H1 (cell line): ENCODE results near the gene MPPED2. TPM values are rescaled to one million over a fixed set of nuclear protein-coding genes. Genes with fewer than 3 reads are reported as not detected.

Source experiments
- polyA plus RNA-seq, 7 experiments: library from polyadenylated mRNA; depleted of rRNA in 3 of 7; stranded (reverse) in 5 of 7; unstranded in 2 of 7; fragments of >200 nt in 5 of 7; fragments of 200-250 nt in 2 of 7; gene quantifications; 1 replicate in 5 of 7; 2 replicates in 1 of 7; 4 replicates in 1 of 7; pipeline versions ENCODE4 v1.2.1 to v1.2.3, GENCODE V29; 2011 to 2013; ENCODE audit warnings: missing spikeins in 2 of 7, mixed read lengths in 2 of 7
- total RNA-seq: library from RNA; stranded (reverse); fragmentation: NEBNext Ultra II Directional; extraction: Animal tissue kit (Norgen Biotek cat#: 25700); gene quantifications from 2 replicates; pipeline ENCODE4 v1.2.1, GENCODE V29; 2021
- TF ChIP-seq, protein P1 (sequence below): fragments of 300-600 bp; sonication (generic); IDR thresholded peaks from 2 replicates; pipeline ENCODE4 v1.7.1; 2012; ENCODE audit warnings: low read length, moderate library complexity, mild to moderate bottlenecking, inconsistent platforms; ENCODE audit not compliant: insufficient replicate concordance
- TF ChIP-seq, protein P2 (sequence below): IDR thresholded peaks from 2 replicates; pipeline ENCODE4 v1.6.1; 2011; ENCODE audit warnings: low read length, improper control_type of control experiment

The MPPED2 gene
- total and polyA plus RNA-seq, 2 of the 8 experiments (the other 6 are each of a cell fraction or from before 2014, with no cell fraction given) = 1.3 to 3.5 TPM

DNA sequence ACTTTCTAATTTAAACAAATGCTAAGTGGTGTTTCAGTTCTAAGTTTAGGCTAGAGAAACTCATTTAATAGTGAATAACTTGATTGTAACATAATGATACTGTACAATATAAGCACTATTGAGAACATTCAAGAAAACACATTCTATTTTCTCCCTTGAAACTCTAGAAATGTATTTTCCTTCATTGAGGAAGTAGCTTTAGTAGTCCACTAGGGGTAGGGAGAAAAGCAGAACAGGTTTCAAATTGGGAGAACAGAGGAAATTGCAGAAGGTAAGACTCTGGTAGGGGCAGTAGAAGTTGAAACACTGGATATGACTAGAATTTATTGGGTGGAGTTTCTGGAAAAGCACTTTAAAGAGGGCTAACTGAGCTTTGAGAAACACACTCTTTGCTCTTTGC lies 31.6 kb upstream of the MPPED2 start (continued):
- TF ChIP-seq, protein P1, sequence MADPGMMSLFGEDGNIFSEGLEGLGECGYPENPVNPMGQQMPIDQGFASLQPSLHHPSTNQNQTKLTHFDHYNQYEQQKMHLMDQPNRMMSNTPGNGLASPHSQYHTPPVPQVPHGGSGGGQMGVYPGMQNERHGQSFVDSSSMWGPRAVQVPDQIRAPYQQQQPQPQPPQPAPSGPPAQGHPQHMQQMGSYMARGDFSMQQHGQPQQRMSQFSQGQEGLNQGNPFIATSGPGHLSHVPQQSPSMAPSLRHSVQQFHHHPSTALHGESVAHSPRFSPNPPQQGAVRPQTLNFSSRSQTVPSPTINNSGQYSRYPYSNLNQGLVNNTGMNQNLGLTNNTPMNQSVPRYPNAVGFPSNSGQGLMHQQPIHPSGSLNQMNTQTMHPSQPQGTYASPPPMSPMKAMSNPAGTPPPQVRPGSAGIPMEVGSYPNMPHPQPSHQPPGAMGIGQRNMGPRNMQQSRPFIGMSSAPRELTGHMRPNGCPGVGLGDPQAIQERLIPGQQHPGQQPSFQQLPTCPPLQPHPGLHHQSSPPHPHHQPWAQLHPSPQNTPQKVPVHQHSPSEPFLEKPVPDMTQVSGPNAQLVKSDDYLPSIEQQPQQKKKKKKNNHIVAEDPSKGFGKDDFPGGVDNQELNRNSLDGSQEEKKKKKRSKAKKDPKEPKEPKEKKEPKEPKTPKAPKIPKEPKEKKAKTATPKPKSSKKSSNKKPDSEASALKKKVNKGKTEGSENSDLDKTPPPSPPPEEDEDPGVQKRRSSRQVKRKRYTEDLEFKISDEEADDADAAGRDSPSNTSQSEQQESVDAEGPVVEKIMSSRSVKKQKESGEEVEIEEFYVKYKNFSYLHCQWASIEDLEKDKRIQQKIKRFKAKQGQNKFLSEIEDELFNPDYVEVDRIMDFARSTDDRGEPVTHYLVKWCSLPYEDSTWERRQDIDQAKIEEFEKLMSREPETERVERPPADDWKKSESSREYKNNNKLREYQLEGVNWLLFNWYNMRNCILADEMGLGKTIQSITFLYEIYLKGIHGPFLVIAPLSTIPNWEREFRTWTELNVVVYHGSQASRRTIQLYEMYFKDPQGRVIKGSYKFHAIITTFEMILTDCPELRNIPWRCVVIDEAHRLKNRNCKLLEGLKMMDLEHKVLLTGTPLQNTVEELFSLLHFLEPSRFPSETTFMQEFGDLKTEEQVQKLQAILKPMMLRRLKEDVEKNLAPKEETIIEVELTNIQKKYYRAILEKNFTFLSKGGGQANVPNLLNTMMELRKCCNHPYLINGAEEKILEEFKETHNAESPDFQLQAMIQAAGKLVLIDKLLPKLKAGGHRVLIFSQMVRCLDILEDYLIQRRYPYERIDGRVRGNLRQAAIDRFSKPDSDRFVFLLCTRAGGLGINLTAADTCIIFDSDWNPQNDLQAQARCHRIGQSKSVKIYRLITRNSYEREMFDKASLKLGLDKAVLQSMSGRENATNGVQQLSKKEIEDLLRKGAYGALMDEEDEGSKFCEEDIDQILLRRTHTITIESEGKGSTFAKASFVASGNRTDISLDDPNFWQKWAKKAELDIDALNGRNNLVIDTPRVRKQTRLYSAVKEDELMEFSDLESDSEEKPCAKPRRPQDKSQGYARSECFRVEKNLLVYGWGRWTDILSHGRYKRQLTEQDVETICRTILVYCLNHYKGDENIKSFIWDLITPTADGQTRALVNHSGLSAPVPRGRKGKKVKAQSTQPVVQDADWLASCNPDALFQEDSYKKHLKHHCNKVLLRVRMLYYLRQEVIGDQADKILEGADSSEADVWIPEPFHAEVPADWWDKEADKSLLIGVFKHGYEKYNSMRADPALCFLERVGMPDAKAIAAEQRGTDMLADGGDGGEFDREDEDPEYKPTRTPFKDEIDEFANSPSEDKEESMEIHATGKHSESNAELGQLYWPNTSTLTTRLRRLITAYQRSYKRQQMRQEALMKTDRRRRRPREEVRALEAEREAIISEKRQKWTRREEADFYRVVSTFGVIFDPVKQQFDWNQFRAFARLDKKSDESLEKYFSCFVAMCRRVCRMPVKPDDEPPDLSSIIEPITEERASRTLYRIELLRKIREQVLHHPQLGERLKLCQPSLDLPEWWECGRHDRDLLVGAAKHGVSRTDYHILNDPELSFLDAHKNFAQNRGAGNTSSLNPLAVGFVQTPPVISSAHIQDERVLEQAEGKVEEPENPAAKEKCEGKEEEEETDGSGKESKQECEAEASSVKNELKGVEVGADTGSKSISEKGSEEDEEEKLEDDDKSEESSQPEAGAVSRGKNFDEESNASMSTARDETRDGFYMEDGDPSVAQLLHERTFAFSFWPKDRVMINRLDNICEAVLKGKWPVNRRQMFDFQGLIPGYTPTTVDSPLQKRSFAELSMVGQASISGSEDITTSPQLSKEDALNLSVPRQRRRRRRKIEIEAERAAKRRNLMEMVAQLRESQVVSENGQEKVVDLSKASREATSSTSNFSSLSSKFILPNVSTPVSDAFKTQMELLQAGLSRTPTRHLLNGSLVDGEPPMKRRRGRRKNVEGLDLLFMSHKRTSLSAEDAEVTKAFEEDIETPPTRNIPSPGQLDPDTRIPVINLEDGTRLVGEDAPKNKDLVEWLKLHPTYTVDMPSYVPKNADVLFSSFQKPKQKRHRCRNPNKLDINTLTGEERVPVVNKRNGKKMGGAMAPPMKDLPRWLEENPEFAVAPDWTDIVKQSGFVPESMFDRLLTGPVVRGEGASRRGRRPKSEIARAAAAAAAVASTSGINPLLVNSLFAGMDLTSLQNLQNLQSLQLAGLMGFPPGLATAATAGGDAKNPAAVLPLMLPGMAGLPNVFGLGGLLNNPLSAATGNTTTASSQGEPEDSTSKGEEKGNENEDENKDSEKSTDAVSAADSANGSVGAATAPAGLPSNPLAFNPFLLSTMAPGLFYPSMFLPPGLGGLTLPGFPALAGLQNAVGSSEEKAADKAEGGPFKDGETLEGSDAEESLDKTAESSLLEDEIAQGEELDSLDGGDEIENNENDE = no peak
- TF ChIP-seq, protein P2, sequence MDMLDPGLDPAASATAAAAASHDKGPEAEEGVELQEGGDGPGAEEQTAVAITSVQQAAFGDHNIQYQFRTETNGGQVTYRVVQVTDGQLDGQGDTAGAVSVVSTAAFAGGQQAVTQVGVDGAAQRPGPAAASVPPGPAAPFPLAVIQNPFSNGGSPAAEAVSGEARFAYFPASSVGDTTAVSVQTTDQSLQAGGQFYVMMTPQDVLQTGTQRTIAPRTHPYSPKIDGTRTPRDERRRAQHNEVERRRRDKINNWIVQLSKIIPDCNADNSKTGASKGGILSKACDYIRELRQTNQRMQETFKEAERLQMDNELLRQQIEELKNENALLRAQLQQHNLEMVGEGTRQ = no peak
